A549 (cell line): ENCODE measurements around the gene PSME4.

Source experiments
- BHLHE40 ChIP-seq: IDR thresholded peaks from 2 replicates; pipeline ENCODE4 v1.6.1; 2012; ENCODE audit warnings: low read depth, low read length, inconsistent platforms
- MYC ChIP-seq: IDR thresholded peaks from 2 replicates; pipeline ENCODE4 v1.6.1; 2012; ENCODE audit warnings: mild to moderate bottlenecking, inconsistent platforms, low read length, improper control_type of control experiment, borderline replicate concordance
- NFE2L2 ChIP-seq: fragments of 150-350 bp; conservative IDR thresholded peaks from 2 replicates; pipeline ENCODE4 v1.6.1; 2014; ENCODE audit warnings: low read length
- NPAS2 ChIP-seq: fragments of 250-450 bp; sonication (Bioruptor Pico); IDR thresholded peaks from 2 replicates; pipeline ENCODE4 v1.8.0; 2022; ENCODE audit warnings: mild to moderate bottlenecking, moderate library complexity, borderline replicate concordance
- RNF2 ChIP-seq: fragments of 200-600 bp; sonication (generic); IDR thresholded peaks from 2 replicates; pipeline ENCODE4 v1.6.1; 2016; ENCODE audit warnings: low read depth, mild to moderate bottlenecking, antibody characterized with exemption, moderate library complexity, borderline replicate concordance
- TF ChIP-seq, protein P1 (sequence below): IDR thresholded peaks from 2 replicates; pipeline ENCODE4 v1.6.1; 2012
- TF ChIP-seq, protein P2 (sequence below): fragments of >200 bp; sonication (Bioruptor Twin); formaldehyde crosslinking; IDR thresholded peaks from 3 replicates; pipeline ENCODE4 v1.5.1; 2016
- TF ChIP-seq, protein P3 (sequence below): IDR thresholded peaks from 2 replicates; pipeline ENCODE4 v1.6.1; 2012

DNA sequence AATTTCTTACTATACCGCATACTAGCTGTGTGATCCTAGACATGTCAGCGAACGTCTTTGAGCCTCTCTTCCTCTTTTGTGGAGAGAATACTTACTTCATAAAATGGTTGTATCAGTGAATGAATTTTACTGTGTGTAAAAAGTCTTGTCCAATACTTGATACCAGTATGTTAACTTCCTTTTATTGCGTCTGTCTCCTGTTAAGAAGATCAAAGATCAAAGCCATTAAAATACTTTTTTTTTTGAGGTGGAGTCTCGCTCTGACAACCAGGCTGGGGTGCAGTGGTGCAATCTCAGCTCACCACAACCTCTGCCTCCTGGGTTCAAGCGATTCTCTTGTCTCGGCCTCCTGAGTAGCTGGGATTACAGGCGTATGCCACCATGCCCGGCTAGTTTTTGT is 150.7 kb downstream of the PSME4 start:
- TF ChIP-seq RNF2, result no peak
- TF ChIP-seq, protein P1, sequence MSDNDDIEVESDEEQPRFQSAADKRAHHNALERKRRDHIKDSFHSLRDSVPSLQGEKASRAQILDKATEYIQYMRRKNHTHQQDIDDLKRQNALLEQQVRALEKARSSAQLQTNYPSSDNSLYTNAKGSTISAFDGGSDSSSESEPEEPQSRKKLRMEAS, result no peak
- TF ChIP-seq BHLHE40, result no peak
- TF ChIP-seq, protein P2, sequence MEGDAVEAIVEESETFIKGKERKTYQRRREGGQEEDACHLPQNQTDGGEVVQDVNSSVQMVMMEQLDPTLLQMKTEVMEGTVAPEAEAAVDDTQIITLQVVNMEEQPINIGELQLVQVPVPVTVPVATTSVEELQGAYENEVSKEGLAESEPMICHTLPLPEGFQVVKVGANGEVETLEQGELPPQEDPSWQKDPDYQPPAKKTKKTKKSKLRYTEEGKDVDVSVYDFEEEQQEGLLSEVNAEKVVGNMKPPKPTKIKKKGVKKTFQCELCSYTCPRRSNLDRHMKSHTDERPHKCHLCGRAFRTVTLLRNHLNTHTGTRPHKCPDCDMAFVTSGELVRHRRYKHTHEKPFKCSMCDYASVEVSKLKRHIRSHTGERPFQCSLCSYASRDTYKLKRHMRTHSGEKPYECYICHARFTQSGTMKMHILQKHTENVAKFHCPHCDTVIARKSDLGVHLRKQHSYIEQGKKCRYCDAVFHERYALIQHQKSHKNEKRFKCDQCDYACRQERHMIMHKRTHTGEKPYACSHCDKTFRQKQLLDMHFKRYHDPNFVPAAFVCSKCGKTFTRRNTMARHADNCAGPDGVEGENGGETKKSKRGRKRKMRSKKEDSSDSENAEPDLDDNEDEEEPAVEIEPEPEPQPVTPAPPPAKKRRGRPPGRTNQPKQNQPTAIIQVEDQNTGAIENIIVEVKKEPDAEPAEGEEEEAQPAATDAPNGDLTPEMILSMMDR, result no peak
- TF ChIP-seq, protein P3, sequence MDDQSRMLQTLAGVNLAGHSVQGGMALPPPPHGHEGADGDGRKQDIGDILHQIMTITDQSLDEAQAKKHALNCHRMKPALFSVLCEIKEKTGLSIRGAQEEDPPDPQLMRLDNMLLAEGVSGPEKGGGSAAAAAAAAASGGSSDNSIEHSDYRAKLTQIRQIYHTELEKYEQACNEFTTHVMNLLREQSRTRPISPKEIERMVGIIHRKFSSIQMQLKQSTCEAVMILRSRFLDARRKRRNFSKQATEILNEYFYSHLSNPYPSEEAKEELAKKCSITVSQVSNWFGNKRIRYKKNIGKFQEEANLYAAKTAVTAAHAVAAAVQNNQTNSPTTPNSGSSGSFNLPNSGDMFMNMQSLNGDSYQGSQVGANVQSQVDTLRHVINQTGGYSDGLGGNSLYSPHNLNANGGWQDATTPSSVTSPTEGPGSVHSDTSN, result no peak
- no peak for TF ChIP-seq NFE2L2
- TF ChIP-seq NPAS2 (CRISPR knock-in tag), result no peak
- TF ChIP-seq MYC, result no peak
